Gastrocnemius medialis (tissue), 4 donors: ENCODE data around the gene NHERF2.

Experiments used
- POLR2A ChIP-seq, 2 donors: fragments of 450-650 bp; IDR thresholded peaks; one replicate each; pipeline ENCODE4 v1.6.1; 2017; ENCODE audit warnings: antibody characterized with exemption in 2 of 2, mild to moderate bottlenecking in 2 of 2, moderate library complexity in 2 of 2
- TF ChIP-seq, protein P1 (sequence below), 5 experiments: fragments of 450-650 bp in 3 of 5; fragments of 200-600 bp in 2 of 5; sonication (generic) in 2 of 5; IDR thresholded peaks in 4 of 5; conservative IDR thresholded peaks in 1 of 5; 1 replicate in 4 of 5; 2 replicates in 1 of 5; pipeline ENCODE4 v1.5.1; 2016 to 2019; ENCODE audit warnings: antibody characterized with exemption in 5 of 5, mild to moderate bottlenecking in 3 of 5, moderate library complexity in 3 of 5

DNA sequence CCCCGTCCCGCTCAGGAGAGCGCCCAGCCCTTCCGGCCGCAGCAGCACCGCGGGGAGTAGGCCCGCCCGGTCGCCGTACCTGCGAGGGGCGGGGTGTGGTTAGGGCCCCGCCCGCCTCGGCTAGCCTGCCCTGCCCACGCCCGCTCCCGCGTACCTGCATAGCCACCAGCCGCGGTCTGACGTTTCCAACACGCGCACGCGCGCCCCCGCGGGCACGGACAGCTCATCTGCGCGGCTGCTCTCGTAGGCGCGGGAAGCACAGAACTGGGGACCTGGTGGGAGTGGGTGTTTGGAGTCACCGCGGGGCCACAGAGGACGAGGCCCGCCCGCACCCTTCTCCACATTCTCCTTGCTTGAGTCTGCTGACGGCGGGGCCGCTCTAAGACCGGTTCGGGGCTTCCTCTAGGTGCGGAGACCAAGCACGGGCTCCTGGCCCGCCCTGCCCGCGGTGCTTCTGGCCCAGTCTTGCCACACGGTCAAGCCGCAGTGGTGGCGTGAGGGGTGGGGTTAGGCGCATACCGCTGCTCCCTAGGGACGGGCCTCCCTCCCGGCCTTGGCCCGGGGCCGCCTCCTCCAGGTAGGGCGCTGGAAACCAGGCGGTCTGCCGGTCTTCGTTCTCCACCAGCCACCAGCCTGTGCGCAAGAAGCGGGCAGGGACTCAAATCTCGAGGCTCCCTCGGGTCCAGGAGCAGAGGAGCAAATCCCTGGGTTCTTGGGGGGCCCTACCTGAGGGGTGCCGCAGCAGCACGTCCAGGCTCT is 47.3 kb upstream of the NHERF2 start:
- TF ChIP-seq, protein P1, sequence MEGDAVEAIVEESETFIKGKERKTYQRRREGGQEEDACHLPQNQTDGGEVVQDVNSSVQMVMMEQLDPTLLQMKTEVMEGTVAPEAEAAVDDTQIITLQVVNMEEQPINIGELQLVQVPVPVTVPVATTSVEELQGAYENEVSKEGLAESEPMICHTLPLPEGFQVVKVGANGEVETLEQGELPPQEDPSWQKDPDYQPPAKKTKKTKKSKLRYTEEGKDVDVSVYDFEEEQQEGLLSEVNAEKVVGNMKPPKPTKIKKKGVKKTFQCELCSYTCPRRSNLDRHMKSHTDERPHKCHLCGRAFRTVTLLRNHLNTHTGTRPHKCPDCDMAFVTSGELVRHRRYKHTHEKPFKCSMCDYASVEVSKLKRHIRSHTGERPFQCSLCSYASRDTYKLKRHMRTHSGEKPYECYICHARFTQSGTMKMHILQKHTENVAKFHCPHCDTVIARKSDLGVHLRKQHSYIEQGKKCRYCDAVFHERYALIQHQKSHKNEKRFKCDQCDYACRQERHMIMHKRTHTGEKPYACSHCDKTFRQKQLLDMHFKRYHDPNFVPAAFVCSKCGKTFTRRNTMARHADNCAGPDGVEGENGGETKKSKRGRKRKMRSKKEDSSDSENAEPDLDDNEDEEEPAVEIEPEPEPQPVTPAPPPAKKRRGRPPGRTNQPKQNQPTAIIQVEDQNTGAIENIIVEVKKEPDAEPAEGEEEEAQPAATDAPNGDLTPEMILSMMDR (IDR thresholded peaks at IDR 0.05 in 4 of 5, conservative IDR thresholded peaks at IDR 0.05 in 1 of 5): no peak
- TF ChIP-seq POLR2A (IDR thresholded peaks at IDR 0.05): no peak
